Hematopoietic multipotent progenitor cell treated with erythropoietin and hydrocortisone succinate and interleukin-3 and kit ligand, for 4 days (in vitro differentiated cells): ENCODE measurements around the gene VCL.
"Not testable (repeated sequence)": the region's sequence is repeated elsewhere in the genome, so short reads cannot be mapped to it uniquely, and the experiment has no call there.

Experiments used
- DNase-seq: peaks from one replicate; pipeline ENCODE4 v3.0.0-alpha.2; 2015

Gene VCL

DNA sequence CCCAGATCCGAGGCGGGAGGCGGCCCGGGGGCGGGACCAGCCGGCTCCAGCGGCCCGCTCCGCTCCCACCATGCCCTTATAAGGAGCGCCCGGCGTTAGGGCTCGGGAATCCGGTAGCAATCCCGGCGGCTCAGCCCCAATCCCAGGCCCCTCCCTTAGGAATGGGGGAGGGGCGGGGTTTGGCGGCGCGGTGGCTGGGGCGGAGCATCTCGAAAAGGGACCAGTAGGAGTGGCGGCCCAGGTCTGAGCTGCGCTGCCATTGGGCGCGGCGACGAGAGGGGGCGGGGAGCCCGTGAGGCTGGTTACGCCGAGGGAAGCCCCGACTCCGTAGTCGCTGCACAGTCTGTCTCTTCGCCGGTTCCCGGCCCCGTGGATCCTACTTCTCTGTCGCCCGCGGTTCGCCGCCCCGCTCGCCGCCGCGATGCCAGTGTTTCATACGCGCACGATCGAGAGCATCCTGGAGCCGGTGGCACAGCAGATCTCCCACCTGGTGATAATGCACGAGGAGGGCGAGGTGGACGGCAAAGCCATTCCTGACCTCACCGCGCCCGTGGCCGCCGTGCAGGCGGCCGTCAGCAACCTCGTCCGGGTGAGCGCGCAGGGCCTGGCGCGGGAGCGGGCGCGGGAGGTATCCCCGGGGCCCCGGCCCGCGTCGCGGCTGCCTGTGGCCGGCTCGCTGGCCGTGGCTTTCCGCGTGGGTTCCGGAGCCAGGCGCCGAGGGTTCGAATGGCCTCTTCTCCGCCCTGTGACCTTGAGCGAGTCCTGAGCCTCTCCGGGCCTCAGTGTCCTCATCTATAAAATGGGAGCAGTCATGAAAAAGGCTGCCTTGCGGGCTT, at the start of gene VCL:
VCL (plus strand) TSS at position 330 of the 836 bp plus-strand sequence; CDS start at position 422, 92 bp downstream.
- DNase-seq = peak; percentile 98

DNA sequence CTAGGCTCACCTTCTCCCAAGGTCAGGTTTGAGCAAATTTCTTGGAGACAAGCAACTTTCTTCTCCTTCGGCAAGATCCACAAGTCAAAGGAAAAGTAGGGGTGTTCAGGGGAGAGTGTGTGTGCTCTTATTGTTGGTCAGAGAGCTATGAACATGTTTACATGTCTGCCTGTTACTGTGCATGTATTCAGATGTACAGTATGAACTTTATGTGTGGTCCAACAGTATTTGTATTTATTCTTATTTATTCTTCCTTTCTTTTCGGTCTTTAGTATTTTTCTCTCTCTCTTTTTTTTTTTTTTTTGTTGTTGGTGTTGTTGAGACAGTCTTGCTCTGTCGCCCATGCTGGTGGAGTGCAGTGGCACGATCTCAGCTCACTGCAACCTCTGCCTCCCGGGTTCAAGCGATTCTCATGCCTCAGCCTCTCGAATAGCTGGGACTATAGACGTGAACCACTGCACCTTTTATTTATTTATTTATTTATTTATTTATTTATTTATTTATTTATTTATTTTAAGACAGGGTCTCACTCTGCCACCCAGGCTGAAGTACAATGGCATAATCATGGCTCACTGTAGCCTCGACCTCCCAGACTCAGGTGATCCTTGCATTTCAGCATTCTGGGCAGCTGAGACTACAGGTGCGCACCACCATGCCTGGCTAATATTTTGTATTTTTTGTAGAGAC, 48.8 kb upstream of the VCL start:
- no peak for DNase-seq

DNA sequence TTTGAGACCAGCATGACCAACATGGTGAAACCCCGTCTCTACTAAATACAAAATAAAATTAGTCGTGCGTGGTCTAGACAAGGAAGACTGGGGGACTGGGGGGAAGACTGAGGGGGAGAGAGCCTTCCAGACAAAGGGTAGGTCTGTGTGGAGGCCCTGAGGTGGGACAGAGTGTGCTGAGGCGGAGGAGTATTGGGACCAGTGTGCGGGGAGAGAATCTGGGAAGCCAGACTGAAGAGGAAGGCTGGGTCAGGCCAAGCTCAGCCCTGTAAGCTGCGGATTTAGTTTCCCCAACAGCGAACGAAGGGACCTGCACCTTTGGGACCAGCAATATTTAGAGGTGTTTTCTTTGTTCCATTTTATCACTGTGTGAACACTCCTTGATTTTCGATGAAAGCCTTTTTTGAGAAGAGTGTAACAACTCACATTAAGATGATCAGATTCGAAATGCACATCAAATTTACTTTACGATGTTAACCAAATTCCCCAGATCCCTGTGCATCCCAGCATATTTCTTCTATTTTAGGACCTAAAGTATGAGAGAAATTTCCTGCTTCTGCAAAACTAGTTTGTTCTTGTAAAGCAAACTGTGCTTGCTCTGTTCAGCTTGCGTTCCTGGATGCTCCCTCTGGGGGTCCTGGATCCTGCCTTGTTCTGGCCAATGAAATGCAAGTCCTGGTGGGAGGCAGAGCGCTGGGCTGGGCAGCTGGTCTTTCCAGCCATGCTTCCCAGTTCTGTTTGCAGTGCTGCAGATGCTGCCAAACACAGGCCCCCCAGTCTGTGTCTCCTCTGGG, 47.6 kb upstream of the VCL start:
- no peak for DNase-seq

DNA sequence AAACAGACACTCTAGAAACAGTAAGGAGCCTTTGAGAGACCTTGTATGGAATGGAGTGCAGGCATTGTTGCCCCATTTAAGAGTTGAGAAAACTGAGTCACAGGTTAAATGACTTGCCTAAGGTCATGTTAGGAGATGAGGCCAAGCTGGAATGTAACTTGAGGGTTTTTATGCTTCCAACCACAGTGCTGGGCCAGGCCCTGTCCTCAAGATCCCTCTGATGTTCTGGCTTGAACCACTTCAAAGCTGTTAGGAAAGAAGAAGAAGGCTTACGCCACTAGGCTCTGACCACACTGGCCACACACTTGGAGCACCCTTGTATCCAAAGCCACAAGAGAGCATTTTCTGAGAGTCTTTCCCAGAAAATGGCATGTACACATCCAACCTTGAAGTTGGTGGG, 44.3 kb upstream of the VCL start:
- peak; percentile 74 for DNase-seq

DNA sequence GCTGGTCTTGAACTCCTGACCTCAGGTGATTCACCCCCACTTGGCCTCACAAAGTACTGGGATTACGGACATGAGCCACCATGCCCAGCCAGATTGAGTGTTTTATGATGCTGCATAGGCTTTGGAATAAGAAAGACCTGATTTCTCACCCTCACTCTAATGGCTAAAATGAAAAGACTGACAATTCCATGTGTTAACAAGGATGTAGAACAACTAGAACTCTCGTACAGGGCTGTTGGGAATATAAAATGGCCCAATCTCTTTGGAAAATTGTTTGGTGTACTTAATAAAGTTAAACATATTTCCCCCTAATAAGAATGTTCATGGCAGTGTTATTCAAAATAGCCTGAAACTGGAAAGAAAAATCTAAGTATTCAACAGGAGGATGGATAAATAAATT, 43.2 kb upstream of the VCL start:
- no peak for DNase-seq

DNA sequence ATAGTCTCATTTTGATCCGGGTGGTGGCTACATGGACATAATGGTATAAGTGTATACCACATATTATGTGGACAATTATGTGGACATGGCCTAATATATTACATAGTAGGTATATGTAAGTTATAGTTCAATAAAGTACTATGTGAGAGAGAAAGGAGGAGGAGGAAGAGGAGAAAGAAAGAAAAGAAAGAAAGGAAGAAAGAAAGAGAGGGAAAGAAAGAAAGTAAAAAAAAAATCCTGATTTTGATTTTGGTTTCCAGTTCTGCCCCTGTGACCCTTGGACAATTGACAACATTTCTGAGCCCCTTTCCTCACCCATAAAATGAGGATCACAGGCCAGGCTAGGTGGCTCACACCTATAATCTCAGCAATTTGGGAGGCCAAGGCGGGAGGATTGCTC, 42.2 kb upstream of the VCL start:
- no peak for DNase-seq

DNA sequence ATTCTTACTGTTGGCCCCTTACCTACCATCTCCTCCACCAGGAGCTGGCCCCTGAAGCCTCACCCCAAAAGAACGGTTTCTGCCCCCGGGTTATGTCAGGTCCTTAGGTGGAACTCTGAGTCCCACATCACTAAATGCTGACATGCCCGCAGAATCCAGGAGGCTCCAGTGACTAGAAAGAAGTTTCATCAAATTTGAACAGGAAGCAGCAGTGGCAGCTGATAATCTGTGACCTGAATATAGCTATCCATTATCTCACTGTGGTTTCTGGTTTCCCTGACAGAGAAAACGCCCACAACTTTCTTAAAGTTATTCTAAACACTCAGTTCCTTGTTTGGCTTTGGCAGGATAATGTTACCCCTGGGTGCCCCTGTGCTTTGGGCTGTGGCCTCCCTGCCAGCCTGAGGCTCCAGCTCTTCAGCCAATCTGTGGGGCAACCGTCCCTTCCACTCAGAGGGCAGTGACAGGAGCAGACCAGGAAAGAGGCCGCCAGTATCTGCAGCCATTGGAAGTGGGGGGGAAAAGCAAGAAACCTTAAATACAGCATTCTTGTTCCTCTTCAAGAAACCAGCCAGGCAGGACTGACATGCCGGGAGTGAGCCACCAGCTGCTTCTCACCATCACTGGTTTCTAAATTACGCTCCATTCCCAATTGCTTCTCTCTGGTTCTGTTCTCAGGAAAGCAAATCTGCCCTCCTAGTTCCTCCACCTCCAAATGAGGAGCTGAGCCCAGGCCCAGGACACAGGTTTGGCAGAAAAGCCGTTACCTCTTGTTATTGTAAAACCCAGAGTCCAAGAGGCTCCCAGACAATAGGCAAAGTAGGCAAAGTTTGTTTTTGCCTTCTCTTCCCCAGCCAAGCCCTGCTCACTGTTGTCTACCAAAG, 41.2 kb upstream of the VCL start:
- DNase-seq = peak; percentile 98

DNA sequence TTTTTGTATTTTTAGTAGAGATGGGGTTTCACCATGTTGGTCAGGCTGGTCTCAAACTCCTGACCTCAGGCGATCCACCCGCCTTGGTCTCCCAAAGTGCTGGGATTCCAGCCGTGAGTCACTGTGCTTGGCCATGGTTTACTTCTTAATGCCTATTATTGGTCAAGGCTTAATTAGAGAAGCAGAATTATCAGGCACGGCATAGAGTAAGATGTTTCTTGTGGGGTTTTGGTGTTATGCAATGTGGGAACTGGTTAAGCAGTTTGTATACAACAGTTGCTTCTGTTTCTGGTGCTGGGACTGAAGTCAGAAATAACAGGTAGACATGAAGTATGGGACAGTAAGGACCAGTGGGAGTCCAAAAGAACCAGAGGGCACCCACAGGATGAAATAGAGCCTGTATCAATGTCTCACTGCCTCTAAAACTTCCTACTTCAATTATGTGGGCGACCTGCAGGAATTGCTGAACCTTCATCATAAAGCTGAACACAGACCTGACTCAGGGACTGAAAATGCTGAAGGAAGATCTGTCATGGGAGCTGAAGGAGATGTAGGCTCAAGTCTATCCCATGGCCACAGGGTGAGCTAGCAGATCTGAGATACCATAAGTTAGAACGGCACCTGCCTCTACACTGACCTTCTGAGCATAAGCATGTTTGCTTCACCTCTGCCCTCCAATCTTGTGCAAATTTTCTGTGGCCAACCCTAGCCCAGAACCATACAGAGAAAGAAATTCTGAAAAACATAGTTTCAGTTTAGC, 38.3 kb upstream of the VCL start:
- peak; percentile 76 for DNase-seq

DNA sequence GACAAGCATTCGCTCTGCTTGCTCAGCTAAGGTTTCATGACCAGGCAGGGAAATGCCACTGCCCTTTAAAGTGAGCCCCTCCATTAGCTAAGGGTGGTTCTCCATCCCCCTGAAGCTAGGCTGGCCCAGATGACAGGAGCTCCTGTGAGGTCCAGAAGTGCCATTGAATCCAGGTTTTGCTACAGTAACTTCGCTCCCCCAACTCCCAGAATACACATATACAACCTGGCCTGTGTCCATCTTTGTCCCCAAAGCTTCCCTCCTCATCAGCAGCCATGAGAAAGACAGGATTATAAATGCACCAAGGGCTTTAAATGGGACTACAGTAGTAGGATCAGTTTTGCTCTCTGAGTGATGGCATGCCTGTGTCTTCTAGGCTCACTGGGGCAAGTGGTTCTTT, 35.5 kb upstream of the VCL start:
- DNase-seq = no peak

DNA sequence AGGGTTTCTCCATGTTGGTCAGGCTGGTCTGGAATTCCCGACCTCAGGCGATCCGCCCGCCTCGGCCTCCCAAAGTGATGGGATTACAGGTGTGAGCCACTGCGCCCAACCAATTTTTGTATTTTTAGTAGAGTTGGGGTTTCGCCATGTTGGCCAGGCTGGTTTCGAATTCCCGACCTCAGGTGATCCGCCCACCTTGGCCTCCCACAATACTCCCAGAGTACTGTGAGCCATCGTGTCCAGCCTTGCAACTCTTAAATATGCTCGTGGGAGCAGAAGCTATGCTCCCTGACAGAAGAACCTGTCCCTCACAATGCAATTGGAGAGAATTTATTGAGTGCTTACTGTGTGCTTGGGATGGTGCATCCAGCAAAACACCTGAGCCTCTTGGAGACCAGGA, 34.4 kb upstream of the VCL start:
- not testable (repeated sequence) for DNase-seq

DNA sequence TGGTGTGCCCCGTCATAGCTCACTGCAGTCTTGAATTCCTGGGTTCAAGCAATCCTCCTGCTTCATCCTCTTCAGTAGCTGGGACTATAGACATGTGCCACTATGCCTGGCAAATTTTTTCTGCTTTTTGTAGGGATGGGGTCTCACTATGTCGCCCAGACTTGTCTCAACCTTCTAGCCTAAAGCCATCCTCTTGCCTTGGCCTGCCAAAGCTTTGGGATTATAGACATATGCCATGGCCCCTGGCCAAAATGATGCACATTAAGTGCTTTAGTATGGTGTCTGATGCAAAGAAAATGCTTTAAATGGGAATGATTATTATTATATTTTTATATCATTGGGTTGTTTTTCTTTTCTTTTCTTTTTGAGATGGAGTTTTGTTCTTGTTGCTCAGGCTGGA, 33.2 kb upstream of the VCL start:
- DNase-seq = no peak

DNA sequence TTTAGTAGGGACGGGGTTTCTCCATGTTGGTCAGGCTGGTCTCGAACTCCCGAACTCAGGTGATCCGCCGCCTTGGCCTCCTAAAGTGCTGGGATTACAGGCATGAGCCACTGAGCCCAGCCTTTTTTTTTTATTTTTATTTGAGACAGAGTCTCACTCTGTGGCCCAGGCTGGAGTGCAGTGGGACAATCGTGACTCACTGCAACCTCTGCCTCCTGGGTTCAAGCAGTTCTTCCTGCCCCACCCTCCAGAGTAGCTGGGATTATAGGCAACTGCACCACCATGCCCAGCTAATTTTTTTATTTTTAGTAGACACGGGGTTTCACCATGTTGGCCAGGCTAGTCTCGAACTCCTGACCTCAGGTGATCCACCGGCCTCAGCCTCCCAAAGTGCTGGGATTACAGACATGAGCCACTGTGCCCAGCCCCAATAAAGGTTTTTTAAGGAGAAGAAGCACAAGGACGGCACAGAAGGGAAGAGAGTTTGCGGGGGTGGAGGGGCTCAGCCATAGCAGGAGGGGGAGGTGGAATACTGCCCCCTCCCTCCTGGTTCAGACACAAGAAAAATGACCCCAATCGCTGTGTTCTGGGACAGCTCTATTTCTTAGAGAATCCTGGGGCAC, 32.5 kb upstream of the VCL start:
- DNase-seq = not testable (repeated sequence)

DNA sequence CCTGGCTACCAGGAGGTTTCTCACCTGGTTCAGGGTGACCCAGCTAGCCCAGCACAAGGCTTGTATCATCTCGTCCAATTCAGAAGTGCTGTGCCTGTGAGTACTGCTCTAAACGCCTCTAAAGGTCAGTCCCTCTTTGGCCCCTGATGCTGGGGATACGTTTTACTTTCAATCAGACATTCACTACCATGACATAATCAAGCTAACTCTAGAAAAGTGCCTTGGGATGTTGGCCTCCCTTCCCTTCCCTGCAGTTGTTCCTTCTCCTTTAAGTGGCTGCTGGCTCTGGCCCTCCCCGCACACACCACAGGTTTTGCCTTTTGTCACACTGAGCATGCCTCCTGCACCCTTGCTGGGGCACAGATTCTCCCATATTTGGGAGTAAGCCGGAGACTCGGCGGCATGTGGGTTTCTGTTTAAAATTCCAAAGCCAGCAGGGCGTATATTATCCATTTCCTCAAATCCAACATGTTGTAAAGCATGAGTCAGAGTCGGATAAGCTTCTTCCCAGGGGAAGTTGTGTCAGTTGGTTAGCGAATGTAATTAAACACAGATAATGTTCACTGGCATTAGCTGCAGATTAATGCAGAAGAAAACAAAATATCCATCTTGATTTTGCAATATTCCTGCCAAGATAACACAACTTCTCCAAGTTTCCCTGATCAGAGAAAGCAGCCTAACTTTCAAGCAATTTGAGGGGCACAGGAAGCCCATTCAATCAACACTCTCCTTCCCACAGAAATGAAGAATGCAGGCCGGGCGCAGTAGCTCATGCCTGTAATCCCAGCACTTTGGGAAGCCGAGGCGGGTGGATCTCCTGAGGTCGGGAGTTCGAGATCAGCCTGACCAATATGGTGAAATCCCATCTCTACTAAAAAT, 31.8 kb upstream of the VCL start:
- DNase-seq = no peak

DNA sequence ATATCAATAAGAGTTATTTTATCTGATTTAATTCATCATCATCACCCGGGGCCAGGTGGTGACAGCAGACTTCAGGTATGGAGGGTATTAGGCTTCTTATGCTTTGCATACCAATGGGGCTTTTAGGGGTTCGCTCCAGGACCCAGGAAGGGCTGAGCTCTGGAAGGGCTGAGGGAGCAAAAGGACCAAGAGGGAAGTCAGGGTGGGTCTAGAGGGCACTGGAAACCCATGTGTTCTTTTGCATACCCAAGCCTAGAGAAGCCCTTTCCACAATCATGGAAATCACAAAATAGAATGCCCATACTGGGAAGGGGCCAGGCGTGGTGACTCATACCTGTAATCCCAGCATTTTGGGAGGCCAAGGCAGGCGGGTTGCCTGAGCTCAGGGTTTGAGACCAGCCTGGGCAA, 30.9 kb upstream of the VCL start:
- no peak for DNase-seq

DNA sequence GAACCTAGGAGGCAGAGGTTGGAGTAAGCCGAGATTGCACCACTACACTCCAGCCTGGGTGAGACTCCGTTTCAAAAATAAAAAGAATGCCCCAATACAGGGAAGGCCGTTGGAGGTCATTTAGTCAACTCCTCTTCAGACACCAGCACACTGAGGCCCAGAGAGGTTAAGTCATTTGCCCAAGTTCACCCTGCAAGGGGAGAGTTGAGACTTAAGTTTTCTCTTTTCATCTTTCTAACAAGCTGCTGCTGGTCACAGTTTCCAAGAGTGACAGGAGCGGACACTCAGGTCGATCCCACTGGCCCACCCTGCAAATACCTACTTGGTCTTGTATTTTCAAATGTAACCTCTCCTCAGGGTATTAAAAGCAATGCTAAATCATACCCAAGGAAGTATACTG, 30.4 kb upstream of the VCL start:
- no peak for DNase-seq

DNA sequence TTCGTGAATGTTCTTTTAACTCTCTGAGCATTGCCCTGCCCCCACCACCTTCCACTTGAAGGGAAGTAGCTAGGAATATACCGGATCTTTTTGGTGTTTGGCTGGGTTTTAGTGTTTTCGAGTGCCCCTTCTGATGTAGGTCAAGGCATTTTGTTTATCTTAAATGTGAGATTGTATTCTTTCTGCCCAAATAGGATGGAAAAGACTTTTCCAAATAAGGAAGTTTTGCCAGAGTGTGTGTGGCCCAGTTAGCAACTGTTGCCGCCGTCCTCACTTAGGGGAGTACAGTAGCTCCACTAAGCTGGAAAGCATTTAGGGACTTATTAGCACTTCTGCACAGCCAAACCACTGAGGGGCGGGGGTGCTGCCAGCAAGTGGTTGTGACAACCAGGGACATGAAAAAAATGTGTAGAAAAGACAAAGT, 29.8 kb upstream of the VCL start:
- no peak for DNase-seq

DNA sequence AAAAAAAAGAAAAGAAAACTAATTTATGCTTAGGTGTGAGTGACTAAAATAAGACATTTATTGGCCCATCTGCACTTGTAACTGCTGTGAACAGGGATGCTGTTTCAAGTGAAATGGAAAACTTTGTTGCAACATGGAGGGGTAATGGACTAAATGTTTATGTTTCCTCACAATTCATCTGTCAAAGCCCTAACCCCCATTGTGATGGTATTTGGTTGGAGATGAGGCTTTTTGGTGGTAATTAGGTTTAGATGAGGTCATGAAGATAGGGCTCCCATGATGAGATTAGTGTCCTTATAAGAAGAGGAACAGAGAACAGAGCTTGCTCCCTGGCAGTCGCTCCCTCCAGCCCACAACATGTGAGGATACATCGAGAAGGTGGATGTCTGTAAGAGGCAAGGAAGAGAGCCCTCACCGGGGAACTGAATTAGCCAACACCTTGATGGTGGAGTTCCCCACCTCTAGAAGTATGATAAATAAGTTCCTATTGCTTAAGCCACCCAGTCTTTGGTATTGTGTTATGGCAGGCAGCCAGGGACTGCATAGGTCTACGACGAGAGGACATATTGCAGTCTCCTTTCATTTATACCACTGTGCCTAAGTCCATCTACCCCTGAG, 28.6 kb upstream of the VCL start:
- peak; percentile 35 for DNase-seq

DNA sequence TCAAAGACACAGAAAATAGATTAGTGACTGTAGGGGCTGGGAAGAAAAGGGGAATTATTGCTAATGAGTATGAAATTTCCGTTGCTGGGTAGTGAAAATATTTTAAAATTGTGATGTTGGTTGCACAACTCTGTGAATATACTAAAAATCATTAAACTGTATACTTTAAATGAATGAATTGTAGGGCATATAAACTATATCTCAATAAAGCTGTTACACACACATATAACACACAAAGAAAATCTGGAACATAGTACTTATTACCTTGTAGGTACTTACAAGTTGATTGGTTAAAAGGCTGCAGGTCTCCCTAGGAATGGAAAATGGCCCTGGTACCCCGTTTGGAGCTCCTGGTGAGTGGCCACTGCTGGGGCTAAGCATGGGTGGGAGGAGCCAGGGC, 27.1 kb upstream of the VCL start:
- no peak for DNase-seq

DNA sequence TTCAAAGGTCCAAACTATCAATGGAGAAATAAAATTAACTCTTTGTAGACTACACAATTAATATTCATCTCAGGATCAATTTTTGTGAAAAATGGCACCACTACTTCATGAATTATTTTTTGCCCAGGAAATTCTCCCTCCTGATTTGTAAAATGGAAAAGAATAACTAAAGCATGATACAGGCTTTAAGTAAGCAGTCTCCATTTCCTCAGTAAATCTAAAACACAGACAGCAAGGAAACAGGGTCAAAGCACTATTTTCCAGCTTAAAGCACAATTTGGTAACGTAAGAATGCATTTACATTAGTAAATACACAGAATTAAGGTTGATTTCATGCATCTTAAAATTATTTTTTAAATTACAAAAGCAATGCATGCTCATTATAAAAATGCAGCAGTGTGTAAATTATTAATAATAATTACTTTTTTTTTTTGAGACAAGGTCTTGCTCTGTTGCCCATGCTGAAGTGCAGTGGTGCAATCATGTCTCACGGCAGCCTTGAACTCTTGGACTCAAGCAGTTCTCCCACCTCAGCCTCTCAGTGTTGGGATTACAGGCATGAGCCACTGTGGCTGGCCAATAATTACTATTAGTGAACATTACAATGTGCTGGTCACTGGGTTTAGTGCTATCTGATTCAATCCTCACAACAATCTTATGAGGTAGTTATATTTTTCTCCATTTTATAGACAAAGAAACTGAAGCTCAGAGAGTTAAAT, 26.1 kb upstream of the VCL start:
- DNase-seq = no peak
